GM19238 (cell line): ENCODE measurements around the gene CIDEA.
"Not testable (repeated sequence)": the region's sequence is repeated elsewhere in the genome, so short reads cannot be mapped to it uniquely, and the experiment has no call there.

Experiments
- DNase-seq: peaks from one replicate; pipeline ENCODE4 v3.0.0; 2011; ENCODE audit warnings: low spot score; ENCODE audit not compliant: insufficient read length

CIDEA gene

GRCh38 chr18:12238826-12239225 is 15.3 kb upstream of the CIDEA start:
- DNase-seq, result no peak

GRCh38 chr18:12239431-12239830 is 14.7 kb upstream of the CIDEA start:
- DNase-seq, result no peak

GRCh38 chr18:12242658-12243260 is 11.4 kb upstream of the CIDEA start:
- no peak for DNase-seq

- not testable (repeated sequence) for DNase-seq
Measured at GRCh38 chr18:12243272-12243671, 10.9 kb upstream of the CIDEA start.

- no peak for DNase-seq
Measured at GRCh38 chr18:12245793-12246135, 8.4 kb upstream of the CIDEA start.

GRCh38 chr18:12246849-12247808 is 7.0 kb upstream of the CIDEA start:
- no peak for DNase-seq

GRCh38 chr18:12247946-12248345 is 6.2 kb upstream of the CIDEA start:
- no peak for DNase-seq

GRCh38 chr18:12248926-12249720 is 5.0 kb upstream of the CIDEA start:
- DNase-seq, result no peak

- no peak for DNase-seq
Measured at GRCh38 chr18:12251311-12251710, 2.9 kb upstream of the CIDEA start.

- no peak for DNase-seq
Measured at GRCh38 chr18:12252061-12252460, 2.1 kb upstream of the CIDEA start.

- DNase-seq, result no peak
Measured at GRCh38 chr18:12253027-12253426, 1.1 kb upstream of the CIDEA start.

GRCh38 chr18:12253663-12254135 is 462 bp upstream of the CIDEA start:
- DNase-seq, result no peak

- DNase-seq, result no peak
Measured at GRCh38 chr18:12254820-12255511, 805 bp downstream of the CIDEA start.

GRCh38 chr18:12255626-12256026 is 1.5 kb downstream of the CIDEA start:
- DNase-seq, result no peak

- no peak for DNase-seq
Measured at GRCh38 chr18:12256951-12257350, 2.8 kb downstream of the CIDEA start.

- no peak for DNase-seq
Measured at GRCh38 chr18:12257996-12258718, 4.0 kb downstream of the CIDEA start.

GRCh38 chr18:12258719-12259705 is 4.9 kb downstream of the CIDEA start:
- no peak for DNase-seq

- DNase-seq, result no peak
Measured at GRCh38 chr18:12262748-12263147, 8.6 kb downstream of the CIDEA start.

GRCh38 chr18:12264864-12265263 is 10.7 kb downstream of the CIDEA start:
- DNase-seq, result no peak
